Measurements from ENCODE around the gene FLRT1. TPM values are rescaled to one million over a fixed set of nuclear protein-coding genes. Genes with fewer than 3 reads are reported as not detected.

FLRT1 gene
- total and polyA plus RNA-seq, 2 of the 13 experiments (the other 11 are each of a cell fraction or from before 2014, with no cell fraction given) = 0.02 to 0.08 TPM

DNA sequence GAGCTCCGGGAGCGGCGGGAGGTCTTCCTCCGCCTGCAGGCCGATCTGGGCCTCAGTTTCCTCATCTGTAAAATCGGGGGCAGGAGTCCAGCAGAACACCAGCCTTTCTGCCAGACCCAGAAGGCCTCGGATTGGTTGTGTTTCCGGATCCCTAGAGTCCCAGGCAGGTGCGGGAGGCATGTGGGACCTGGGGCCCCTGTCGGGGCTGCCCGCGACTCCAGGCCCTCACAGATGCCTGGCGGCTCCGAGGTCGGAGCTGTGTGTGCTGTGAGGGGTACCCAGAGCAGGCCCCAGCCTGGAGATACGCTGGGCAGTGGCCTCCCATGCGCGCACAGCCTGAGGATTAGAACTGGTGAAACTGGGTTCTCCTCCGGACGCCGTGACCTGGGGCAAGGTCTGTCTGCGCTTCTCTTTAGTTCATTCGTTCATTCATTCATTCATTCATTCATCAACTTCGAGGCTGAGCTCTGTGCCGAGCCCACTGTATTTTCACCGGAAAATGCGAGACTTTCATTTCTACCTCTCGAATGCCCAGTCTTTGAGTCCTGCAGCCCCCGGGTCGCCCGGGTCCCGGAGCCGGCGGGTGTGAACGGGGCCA, 24.6 kb downstream of the FLRT1 start (continued):
- TF ChIP-seq, protein P1, sequence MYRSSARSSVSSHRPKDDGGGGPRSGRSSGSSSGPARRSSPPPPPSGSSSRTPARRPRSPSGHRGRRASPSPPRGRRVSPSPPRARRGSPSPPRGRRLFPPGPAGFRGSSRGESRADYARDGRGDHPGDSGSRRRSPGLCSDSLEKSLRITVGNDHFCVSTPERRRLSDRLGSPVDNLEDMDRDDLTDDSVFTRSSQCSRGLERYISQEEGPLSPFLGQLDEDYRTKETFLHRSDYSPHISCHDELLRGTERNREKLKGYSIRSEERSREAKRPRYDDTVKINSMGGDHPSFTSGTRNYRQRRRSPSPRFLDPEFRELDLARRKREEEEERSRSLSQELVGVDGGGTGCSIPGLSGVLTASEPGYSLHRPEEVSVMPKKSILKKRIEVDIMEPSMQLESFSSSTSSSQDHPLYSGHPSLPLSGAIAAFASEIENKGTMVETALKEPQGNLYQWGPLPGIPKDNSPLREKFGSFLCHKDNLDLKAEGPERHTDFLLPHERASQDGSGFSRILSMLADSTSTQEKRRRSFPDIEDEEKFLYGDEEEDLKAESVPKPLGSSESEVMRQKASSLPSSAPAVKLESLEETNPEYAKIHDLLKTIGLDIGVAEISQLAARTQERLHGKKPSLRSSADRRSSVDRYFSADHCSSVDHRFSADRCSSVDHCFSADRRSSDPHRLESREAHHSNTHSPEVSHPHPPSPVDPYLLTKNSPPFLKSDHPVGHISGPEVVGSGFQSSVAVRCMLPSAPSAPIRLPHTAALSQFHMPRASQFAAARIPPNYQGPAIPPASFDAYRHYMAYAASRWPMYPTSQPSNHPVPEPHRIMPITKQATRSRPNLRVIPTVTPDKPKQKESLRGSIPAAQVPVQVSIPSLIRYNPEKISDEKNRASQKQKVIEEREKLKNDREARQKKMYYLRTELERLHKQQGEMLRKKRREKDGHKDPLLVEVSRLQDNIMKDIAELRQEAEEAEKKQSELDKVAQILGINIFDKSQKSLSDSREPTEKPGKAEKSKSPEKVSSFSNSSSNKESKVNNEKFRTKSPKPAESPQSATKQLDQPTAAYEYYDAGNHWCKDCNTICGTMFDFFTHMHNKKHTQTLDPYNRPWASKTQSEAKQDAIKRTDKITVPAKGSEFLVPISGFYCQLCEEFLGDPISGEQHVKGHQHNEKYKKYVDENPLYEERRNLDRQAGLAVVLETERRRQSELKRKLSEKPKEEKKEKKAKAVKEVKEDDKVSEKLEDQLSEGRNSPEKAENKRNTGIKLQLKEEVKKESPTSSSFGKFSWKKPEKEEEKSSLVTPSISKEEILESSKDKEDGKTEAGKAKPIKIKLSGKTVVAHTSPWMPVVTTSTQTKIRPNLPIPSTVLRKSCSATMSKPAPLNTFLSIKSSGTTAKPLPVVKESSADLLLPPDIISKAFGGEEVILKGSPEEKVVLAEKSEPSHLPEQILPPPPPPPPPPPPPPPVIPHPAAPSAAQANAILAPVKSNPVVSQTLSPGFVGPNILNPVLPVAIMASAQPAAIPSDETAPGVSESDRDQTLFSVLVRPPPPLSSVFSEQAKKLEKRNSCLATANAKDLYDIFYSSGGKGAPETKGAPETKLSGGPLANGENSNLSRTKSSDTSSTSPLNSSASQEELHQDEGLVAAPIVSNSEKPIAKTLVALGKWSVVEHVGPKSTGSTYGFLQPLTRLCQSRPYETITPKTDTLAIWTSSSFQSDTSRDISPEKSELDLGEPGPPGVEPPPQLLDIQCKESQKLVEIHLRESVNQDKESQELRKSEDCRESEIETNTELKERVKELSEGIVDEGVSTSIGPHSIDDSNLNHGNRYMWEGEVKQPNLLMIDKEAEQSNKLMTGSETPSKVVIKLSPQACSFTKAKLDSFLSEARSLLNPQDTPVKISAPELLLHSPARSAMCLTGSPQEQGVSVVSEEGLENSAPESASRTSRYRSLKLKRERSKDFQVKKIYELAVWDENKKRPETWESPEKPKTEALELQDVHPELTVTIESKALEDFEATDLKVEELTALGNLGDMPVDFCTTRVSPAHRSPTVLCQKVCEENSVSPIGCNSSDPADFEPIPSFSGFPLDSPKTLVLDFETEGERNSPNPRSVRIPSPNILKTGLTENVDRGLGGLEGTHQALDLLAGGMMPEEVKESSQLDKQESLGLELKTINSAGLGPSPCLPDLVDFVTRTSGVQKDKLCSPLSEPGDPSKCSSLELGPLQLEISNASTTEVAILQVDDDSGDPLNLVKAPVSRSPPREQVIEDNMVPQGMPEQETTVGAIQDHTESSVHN (CRISPR knock-in tag; IDR thresholded peaks at IDR 0.05) = no peak
- TF ChIP-seq MTF1 (CRISPR knock-in tag; IDR thresholded peaks at IDR 0.05) = no peak

DNA sequence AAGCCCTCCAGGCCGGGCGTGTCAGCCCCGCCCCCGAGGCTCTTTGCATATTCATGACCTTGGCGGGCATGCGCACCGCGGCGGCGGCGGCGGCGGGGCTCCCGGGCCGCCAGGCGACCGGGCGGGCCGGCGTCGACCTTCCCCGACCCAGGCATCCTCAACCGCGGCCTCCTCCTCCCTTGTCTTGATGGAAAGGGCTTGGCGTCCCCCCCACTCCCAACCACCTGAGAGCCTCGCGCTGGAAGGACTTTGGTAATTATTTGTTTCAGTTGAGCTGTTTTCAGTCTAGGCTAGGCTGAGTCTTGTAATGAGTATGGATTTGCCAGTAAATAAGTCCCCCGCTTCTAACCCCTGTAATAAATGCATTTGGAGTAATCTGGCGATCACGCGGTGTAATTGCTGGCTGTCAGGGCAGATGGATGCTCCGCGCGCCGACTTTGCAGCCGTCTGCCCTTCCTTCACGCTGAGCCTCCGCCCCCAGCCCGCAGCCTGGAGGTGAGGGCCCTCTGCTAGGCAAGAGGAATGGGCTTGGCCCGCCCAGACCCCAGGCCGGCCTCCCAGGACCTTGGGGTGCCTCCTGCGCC, 25.2 kb downstream of the FLRT1 start:
- ChIA-PET CTCF (ENCODE audit: low intra/inter-chr PET ratio, low total read pairs) (no interaction called here), POLR2A (no interaction called here)
- Histone ChIP-seq H3K79me2 (ENCODE audit: insufficient read depth, low read length) (no peaks in the 10 kb centered on the region), H3K9me3 (ENCODE audit: low read length) (no peaks in the 10 kb centered on the region), H3K27me3 (ENCODE audit: control insufficient read depth in 1 of 2, insufficient read depth in 2 of 2, low read length in 2 of 2) (no peaks in the 10 kb centered on the region), H3K36me3 (replicated peaks in 1 of 2; ENCODE audit: control insufficient read depth in 1 of 2, insufficient read depth in 2 of 2, low read length in 2 of 2) (no peaks in the 10 kb centered on the region), H3K27ac (ENCODE audit: extremely low read length, insufficient read depth, low read length) (no peak overlapping the region), H2AFZ (ENCODE audit: low read length) (no peak overlapping the region), H3K9ac (ENCODE audit: insufficient read depth, low read depth, low read length) (no peak overlapping the region), H3K4me2 (ENCODE audit: low read depth, low read length) (peak overlapping the region; percentile 32; the same call in 1 of the 2 replicates), H4K20me1 (ENCODE audit: insufficient read depth, low read length) (peaks cover 4% of the 10 kb centered on the region; the same call in 1 of the 2 replicates), H3K4me1 (ENCODE audit: insufficient read depth, low read length) (no peaks in the 10 kb centered on the region), H3K4me3 (replicated peaks in 1 of 3; ENCODE audit: insufficient read depth in 1 of 3, low read depth in 2 of 3, low read length in 3 of 3) (no peak overlapping the region)
- in situ Hi-C loops (cut with HindIII; ENCODE audit: extremely low pct_ligation_motif_present, low pct_unique_long_range_greater_than_20kb) = no loop called here
- BruUV-seq (replicated peaks) = no TSS peak
- no peak for DNase-seq (ENCODE audit: low spot score)
- WGBS (ENCODE audit: low lambda C conversion rate) = 86% methylated on average over 20 of the region's 42 CpGs
- TF ChIP-seq ZNF782 (CRISPR knock-in tag; IDR thresholded peaks at IDR 0.05; ENCODE audit: borderline replicate concordance) (no peak), ZC3H13 (CRISPR knock-in tag; IDR thresholded peaks at IDR 0.05) (no peak), ZFP37 (CRISPR knock-in tag; IDR thresholded peaks at IDR 0.05; ENCODE audit: borderline replicate concordance) (no peak), MED13 (CRISPR knock-in tag; IDR thresholded peaks at IDR 0.05) (no peak), NCOA2 (CRISPR knock-in tag; IDR thresholded peaks at IDR 0.05) (no peak), ZNF232 (CRISPR knock-in tag; IDR thresholded peaks at IDR 0.05; ENCODE audit: borderline replicate concordance) (no peak), SATB2 (CRISPR knock-in tag; IDR thresholded peaks at IDR 0.05) (no peak)
- TF ChIP-seq, protein P2, sequence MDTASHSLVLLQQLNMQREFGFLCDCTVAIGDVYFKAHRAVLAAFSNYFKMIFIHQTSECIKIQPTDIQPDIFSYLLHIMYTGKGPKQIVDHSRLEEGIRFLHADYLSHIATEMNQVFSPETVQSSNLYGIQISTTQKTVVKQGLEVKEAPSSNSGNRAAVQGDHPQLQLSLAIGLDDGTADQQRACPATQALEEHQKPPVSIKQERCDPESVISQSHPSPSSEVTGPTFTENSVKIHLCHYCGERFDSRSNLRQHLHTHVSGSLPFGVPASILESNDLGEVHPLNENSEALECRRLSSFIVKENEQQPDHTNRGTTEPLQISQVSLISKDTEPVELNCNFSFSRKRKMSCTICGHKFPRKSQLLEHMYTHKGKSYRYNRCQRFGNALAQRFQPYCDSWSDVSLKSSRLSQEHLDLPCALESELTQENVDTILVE (CRISPR knock-in tag; IDR thresholded peaks at IDR 0.05) = no peak
- TF ChIP-seq, protein P3, sequence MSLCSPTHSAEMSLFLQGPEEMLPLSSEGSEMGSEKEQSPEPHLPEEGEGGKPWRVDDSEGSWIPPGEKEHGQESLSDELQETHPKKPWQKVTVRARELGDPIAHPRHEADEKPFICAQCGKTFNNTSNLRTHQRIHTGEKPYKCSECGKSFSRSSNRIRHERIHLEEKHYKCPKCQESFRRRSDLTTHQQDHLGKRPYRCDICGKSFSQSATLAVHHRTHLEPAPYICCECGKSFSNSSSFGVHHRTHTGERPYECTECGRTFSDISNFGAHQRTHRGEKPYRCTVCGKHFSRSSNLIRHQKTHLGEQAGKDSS (CRISPR knock-in tag; IDR thresholded peaks at IDR 0.05; ENCODE audit: borderline replicate concordance, low read depth) = no peak
- FAIRE-seq = no peak
- intact Hi-C loops (cut with micrococcal nuclease; ENCODE audit: unreplicated experiment) = no loop called here
- no peak; the same call in 2 of the 3 replicates for ATAC-seq
